OCI-LY3 (cell line): ENCODE data around the gene CFAP77.

ENCODE experiments used
- CTCF ChIP-seq: fragments of 200-600, 300-600 bp; sonication (generic); IDR thresholded peaks from 2 replicates; pipeline ENCODE4 v1.5.1; 2014; ENCODE audit warnings: antibody characterized with exemption, low read length, low read depth
- EZH2phosphoT487 ChIP-seq: fragments of 200-600 bp; shearing (Covaris generic); IDR thresholded peaks from 2 replicates; pipeline ENCODE4 v1.6.1; 2018; ENCODE audit warnings: antibody characterized with exemption, mixed run types, low read depth

- no peak for TF ChIP-seq CTCF
- no peak for TF ChIP-seq EZH2phosphoT487
Observed at GRCh38 chr9:132441404-132441803, 31.4 kb downstream of the CFAP77 start.
